DND-41 (cell line): ENCODE data around the gene GPER1.
A peak's percentile ranks its signal among the peaks of the same experiment; 100 is the strongest.

Experiments
- ATAC-seq: fragments of 200-7000 bp; cut with Tn5 transposase; 3 replicates; pipeline ENCODE4 v1.9.1; 2021; ENCODE audit warnings: low read depth; ENCODE audit not compliant: insufficient read depth
- DNase-seq: peaks from one replicate; pipeline ENCODE4 v3.0.0-alpha.2; 2020
- H2AFZ ChIP-seq: 2 replicates; pipeline ENCODE4 v1.6.0; 2012; ENCODE audit warnings: low read depth, low read length
- H3K27ac ChIP-seq: 2 replicates; pipeline ENCODE4 v1.5.1; 2012; ENCODE audit warnings: low read length, inconsistent platforms
- H3K27me3 ChIP-seq: fragments of 200-600 bp; sonication (generic); 2 replicates; pipeline ENCODE4 v1.6.0; 2012; ENCODE audit warnings: low read length, mild to moderate bottlenecking, inconsistent platforms; ENCODE audit not compliant: insufficient read depth, poor library complexity
- H3K36me3 ChIP-seq: 2 replicates; pipeline ENCODE4 v1.5.1; 2012; ENCODE audit warnings: low read length, inconsistent platforms; ENCODE audit not compliant: insufficient read depth
- H3K4me1 ChIP-seq: 2 replicates; pipeline ENCODE4 v1.5.1; 2012; ENCODE audit warnings: mild to moderate bottlenecking, low read length; ENCODE audit not compliant: insufficient read depth
- H3K4me2 ChIP-seq: 2 replicates; pipeline ENCODE4 v1.6.0; 2012; ENCODE audit warnings: mild to moderate bottlenecking, moderate library complexity, low read length, inconsistent platforms; ENCODE audit not compliant: insufficient read depth
- H3K4me3 ChIP-seq, 2 experiments: fragments of 200-600 bp in 1 of 2; shearing (Covaris generic) in 1 of 2; 2 replicates each; pipeline ENCODE4 v1.5.1; 2012 to 2016; ENCODE audit warnings: inconsistent platforms in 2 of 2, low read length in 2 of 2, mild to moderate bottlenecking in 2 of 2, low read depth in 1 of 2, moderate library complexity in 1 of 2
- H3K79me2 ChIP-seq: 2 replicates; pipeline ENCODE4 v1.6.0; 2012; ENCODE audit warnings: low read length, inconsistent platforms; ENCODE audit not compliant: insufficient read depth
- H3K9ac ChIP-seq: 2 replicates; pipeline ENCODE4 v1.6.0; 2012; ENCODE audit warnings: low read depth, mild to moderate bottlenecking, inconsistent platforms, low read length, moderate library complexity
- H3K9me3 ChIP-seq: 2 replicates; pipeline ENCODE4 v1.5.1; 2012; ENCODE audit warnings: low read length, moderate library complexity, mild to moderate bottlenecking, inconsistent platforms; ENCODE audit not compliant: insufficient read depth, severe bottlenecking
- H4K20me1 ChIP-seq: 2 replicates; pipeline ENCODE4 v1.6.0; 2012; ENCODE audit warnings: low read length; ENCODE audit not compliant: insufficient read depth
- CTCF ChIP-seq: IDR thresholded peaks from 2 replicates; pipeline ENCODE4 v1.5.1; 2012; ENCODE audit warnings: borderline replicate concordance, low read length, moderate library complexity, mild to moderate bottlenecking; ENCODE audit not compliant: poor library complexity, severe bottlenecking; ENCODE audit errors: extremely low read depth
- EZH2 ChIP-seq: IDR thresholded peaks from 3 replicates; pipeline ENCODE4 v1.6.1; 2012; ENCODE audit warnings: borderline replicate concordance, low read depth, mild to moderate bottlenecking, moderate library complexity, low read length, inconsistent platforms; ENCODE audit not compliant: severe bottlenecking

GPER1 gene

GRCh38 chr7:1041551-1042491, 46.1 kb upstream of the GPER1 start:
- Histone ChIP-seq H3K36me3 (no peaks in the 10 kb centered on the region), H3K9ac (no peak overlapping the region), H3K4me3 (no peak overlapping the region), H2AFZ (no peak overlapping the region), H3K27ac (no peak overlapping the region), H3K27me3 (no peaks in the 10 kb centered on the region), H4K20me1 (peaks cover 9% of the 10 kb centered on the region; the same call in 1 of the 2 replicates), H3K79me2 (no peaks in the 10 kb centered on the region), H3K4me1 (peaks cover 27% of the 10 kb centered on the region), H3K4me2 (no peak overlapping the region), H3K9me3 (no peaks in the 10 kb centered on the region)
- ATAC-seq, result no peak
- TF ChIP-seq CTCF, result no peak
- no peak for TF ChIP-seq EZH2
- DNase-seq, result no peak

GRCh38 chr7:1042492-1042833, 45.5 kb upstream of the GPER1 start:
- Histone ChIP-seq H3K36me3 (no peaks in the 10 kb centered on the region), H3K4me2 (no peak overlapping the region), H3K4me1 (peaks cover 27% of the 10 kb centered on the region), H3K27me3 (no peaks in the 10 kb centered on the region), H3K4me3 (no peak overlapping the region), H4K20me1 (peaks cover 10% of the 10 kb centered on the region; the same call in 1 of the 2 replicates), H3K9ac (no peak overlapping the region), H3K79me2 (no peaks in the 10 kb centered on the region), H3K27ac (no peak overlapping the region), H3K9me3 (no peaks in the 10 kb centered on the region), H2AFZ (no peak overlapping the region)
- ATAC-seq (no peak), DNase-seq (no peak)
- TF ChIP-seq CTCF, result no peak
- TF ChIP-seq EZH2, result no peak

- DNase-seq, result no peak
- no peaks in the 10 kb centered on the region for H3K9me3 ChIP-seq
- H4K20me1 ChIP-seq, result peaks cover 16% of the 10 kb centered on the region
- no peaks in the 10 kb centered on the region for H3K79me2 ChIP-seq
- no peaks in the 10 kb centered on the region for H3K27me3 ChIP-seq
- peak overlapping the region; percentile 2 to 60; a peak in 3 of 4 replicates for H3K4me3 ChIP-seq
- H3K4me1 ChIP-seq, result peaks cover 27% of the 10 kb centered on the region
- H2AFZ ChIP-seq, result peak overlapping the region; percentile 63
- ATAC-seq, result no peak
- TF ChIP-seq CTCF (no peak), EZH2 (no peak)
- H3K36me3 ChIP-seq, result no peaks in the 10 kb centered on the region
- peak overlapping the region; percentile 61 for H3K9ac ChIP-seq
- peak overlapping the region; percentile 79 for H3K27ac ChIP-seq
- H3K4me2 ChIP-seq, result peak overlapping the region; percentile 77
Observed at GRCh38 chr7:1043552-1044188, 44.2 kb upstream of the GPER1 start.
